Measurements from ENCODE around the gene TNKS2. TPM values are rescaled to one million over a fixed set of nuclear protein-coding genes. Genes with fewer than 3 reads are reported as not detected.
"Not testable (repeated sequence)": the region's sequence is repeated elsewhere in the genome, so short reads cannot be mapped to it uniquely, and the experiment has no call there.

The TNKS2 gene
- total RNA-seq (10 to 100 TPM; 31.3 to 36.1 TPM), polyA plus RNA-seq (ENCODE audit: insufficient read depth, low read depth, low replicate concordance) (23.4 TPM)
- long read RNA-seq, donor 1, full-length matches to known transcripts = 4 of 13 reads
- long read RNA-seq, donor 1, partial matches to known transcripts = 9 of 13 reads
- long read RNA-seq, donor 1, other reads (novel, unspliced or antisense) = 0 of 13 reads
- long read RNA-seq, donor 2, full-length matches to known transcripts = 4 of 4 reads
- long read RNA-seq, donor 2, partial matches to known transcripts = 0 of 4 reads
- long read RNA-seq, donor 2, other reads (novel, unspliced or antisense) = 0 of 4 reads

DNA sequence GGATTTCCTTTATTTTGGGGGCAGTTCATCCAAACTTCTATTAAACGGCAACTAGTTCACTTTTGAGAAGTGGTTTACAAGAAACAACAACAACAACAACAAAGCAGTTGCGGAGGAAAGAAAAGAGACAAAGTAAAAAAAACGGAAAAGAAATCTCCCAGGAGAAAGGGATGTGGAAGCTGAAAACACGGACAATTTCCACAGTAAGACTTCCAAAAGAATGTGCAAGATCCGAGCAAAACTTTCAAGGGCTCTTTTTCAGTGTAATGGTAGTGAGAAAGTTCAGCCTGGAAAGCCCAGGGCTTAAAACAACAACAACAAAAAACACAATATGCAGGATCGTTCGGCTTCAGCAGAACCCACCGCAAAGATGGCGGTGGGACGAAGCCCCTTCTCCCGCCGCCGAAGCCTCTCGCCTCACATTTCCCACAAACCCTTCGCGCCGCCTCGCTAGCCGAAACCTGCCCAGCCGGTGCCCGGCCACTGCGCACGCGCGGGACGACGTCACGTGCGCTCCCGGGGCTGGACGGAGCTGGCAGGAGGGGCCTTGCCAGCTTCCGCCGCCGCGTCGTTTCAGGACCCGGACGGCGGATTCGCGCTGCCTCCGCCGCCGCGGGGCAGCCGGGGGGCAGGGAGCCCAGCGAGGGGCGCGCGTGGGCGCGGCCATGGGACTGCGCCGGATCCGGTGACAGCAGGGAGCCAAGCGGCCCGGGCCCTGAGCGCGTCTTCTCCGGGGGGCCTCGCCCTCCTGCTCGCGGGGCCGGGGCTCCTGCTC, at the start of gene TNKS2:
TNKS2 (plus strand) TSS at position 553 of the 775 bp plus-strand sequence. CDS start 265 bp downstream, outside the sequence.
- DNase-seq = peak; percentile 94
- intact Hi-C loops (cut with DNase I; ENCODE audit: low total_unique reads) = no loop called here
- H3K4me3 ChIP-seq = peak within 1 kb of the TSS; percentile 79 to 89
- H3K36me3 ChIP-seq (ENCODE audit: low read depth, missing control alignments) = no peaks in the 10 kb centered on the region
- WGBS, 2 donors = 1% methylated on average over 5 to 36 of the region's 64 CpGs
- H3K27ac ChIP-seq = peak within 1 kb of the TSS; percentile 83 to 97
- no peaks in the 10 kb centered on the region for H3K9me3 ChIP-seq
- TF ChIP-seq POLR2A (IDR thresholded peaks at IDR 0.05) = peak; percentile 94
- TF ChIP-seq, protein P1, sequence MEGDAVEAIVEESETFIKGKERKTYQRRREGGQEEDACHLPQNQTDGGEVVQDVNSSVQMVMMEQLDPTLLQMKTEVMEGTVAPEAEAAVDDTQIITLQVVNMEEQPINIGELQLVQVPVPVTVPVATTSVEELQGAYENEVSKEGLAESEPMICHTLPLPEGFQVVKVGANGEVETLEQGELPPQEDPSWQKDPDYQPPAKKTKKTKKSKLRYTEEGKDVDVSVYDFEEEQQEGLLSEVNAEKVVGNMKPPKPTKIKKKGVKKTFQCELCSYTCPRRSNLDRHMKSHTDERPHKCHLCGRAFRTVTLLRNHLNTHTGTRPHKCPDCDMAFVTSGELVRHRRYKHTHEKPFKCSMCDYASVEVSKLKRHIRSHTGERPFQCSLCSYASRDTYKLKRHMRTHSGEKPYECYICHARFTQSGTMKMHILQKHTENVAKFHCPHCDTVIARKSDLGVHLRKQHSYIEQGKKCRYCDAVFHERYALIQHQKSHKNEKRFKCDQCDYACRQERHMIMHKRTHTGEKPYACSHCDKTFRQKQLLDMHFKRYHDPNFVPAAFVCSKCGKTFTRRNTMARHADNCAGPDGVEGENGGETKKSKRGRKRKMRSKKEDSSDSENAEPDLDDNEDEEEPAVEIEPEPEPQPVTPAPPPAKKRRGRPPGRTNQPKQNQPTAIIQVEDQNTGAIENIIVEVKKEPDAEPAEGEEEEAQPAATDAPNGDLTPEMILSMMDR (IDR thresholded peaks at IDR 0.05) = no peak
- H3K27me3 ChIP-seq = no peaks in the 10 kb centered on the region
- H3K4me1 ChIP-seq = peaks cover 18% of the 10 kb centered on the region

- WGBS, 2 donors = 90 to 95% methylated on average over 6 to 20 of the region's 20 CpGs
- H3K4me1 ChIP-seq; intact Hi-C loops (cut with DNase I; ENCODE audit: low total_unique reads); H3K27me3 ChIP-seq; H3K9me3 ChIP-seq; DNase-seq; H3K27ac ChIP-seq; H3K4me3 ChIP-seq; H3K36me3 ChIP-seq (ENCODE audit: low read depth, missing control alignments): not testable (repeated sequence)
Measured at GRCh38 chr10:91749592-91749991, 48.6 kb upstream of the TNKS2 start.

GRCh38 chr10:91756286-91756685, 41.9 kb upstream of the TNKS2 start:
- no peak overlapping the region for H3K27ac ChIP-seq
- TF ChIP-seq, protein P1 (IDR thresholded peaks at IDR 0.05) = no peak
- no peak for TF ChIP-seq POLR2A (IDR thresholded peaks at IDR 0.05)
- no peak for DNase-seq
- no peaks in the 10 kb centered on the region for H3K4me1 ChIP-seq
- 66 to 74% methylated on average over 2 of the region's 2 CpGs for WGBS, 2 donors
- no peaks in the 10 kb centered on the region for H3K9me3 ChIP-seq
- no peak overlapping the region for H3K4me3 ChIP-seq
- H3K36me3 ChIP-seq (ENCODE audit: low read depth, missing control alignments) = no peaks in the 10 kb centered on the region
- intact Hi-C loops (cut with DNase I; ENCODE audit: low total_unique reads) = loop anchor here (5.0 kb wide), 1 partner anchor 151 kb away; the partner anchor contains the start of gene FGFBP3
- no peaks in the 10 kb centered on the region for H3K27me3 ChIP-seq

- Histone ChIP-seq H3K36me3 (ENCODE audit: low read depth, missing control alignments) (no peaks in the 10 kb centered on the region), H3K4me1 (no peaks in the 10 kb centered on the region), H3K27ac (no peak overlapping the region), H3K27me3 (no peaks in the 10 kb centered on the region), H3K4me3 (no peak overlapping the region), H3K9me3 (no peaks in the 10 kb centered on the region)
- 65 to 68% methylated on average over 3 of the region's 3 CpGs for WGBS, 2 donors
- TF ChIP-seq, protein P1 (IDR thresholded peaks at IDR 0.05) = peak in 2 of 3 experiments; percentile 21 to 28
- no peak for TF ChIP-seq POLR2A (IDR thresholded peaks at IDR 0.05)
- no peak for DNase-seq
- intact Hi-C loops (cut with DNase I; ENCODE audit: low total_unique reads) = loop anchor here (5.0 kb wide), 1 partner anchor 149 kb away; the partner anchor contains the start of gene FGFBP3
Measured at GRCh38 chr10:91758303-91759146, 39.7 kb upstream of the TNKS2 start.
